HEK293 (cell line): Measurements from ENCODE around the gene HSPB6.
A peak's percentile ranks its signal among the peaks of the same experiment; 100 is the strongest.

Experiments used
- ATF2 ChIP-seq: fragments of 450-650 bp; formaldehyde crosslinking; IDR thresholded peaks from 2 replicates; pipeline ENCODE4 v1.5.1; 2016; ENCODE audit warnings: missing biosample characterization, missing genetic modification characterization, low read depth
- BCL11B ChIP-seq: fragments of 450-650 bp; formaldehyde crosslinking; IDR thresholded peaks from 2 replicates; pipeline ENCODE4 v1.5.1; 2016; ENCODE audit warnings: low read depth, missing biosample characterization, missing genetic modification characterization
- KLF8 ChIP-seq: fragments of 450-650 bp; formaldehyde crosslinking; IDR thresholded peaks from 2 replicates; pipeline ENCODE4 v1.5.1; 2016; ENCODE audit warnings: missing biosample characterization, missing genetic modification characterization
- PRDM6 ChIP-seq: fragments of 450-650 bp; formaldehyde crosslinking; IDR thresholded peaks from 2 replicates; pipeline ENCODE4 v1.5.1; 2017; ENCODE audit warnings: missing biosample characterization, missing genetic modification characterization
- SP3 ChIP-seq: fragments of 450-650 bp; formaldehyde crosslinking; IDR thresholded peaks from 2 replicates; pipeline ENCODE4 v1.5.1; 2016; ENCODE audit warnings: missing biosample characterization, missing genetic modification characterization
- TCF7L2 ChIP-seq: IDR thresholded peaks from 2 replicates; pipeline ENCODE4 v1.6.1; 2011; ENCODE audit warnings: low read depth, mild to moderate bottlenecking, inconsistent platforms, low read length, moderate library complexity, borderline replicate concordance
- ZBTB1 ChIP-seq: fragments of 450-650 bp; formaldehyde crosslinking; IDR thresholded peaks from 2 replicates; pipeline ENCODE4 v1.5.1; 2016; ENCODE audit warnings: missing biosample characterization, missing genetic modification characterization
- ZBTB8A ChIP-seq: fragments of 450-650 bp; formaldehyde crosslinking; IDR thresholded peaks from 2 replicates; pipeline ENCODE4 v1.5.1; 2016; ENCODE audit warnings: missing biosample characterization, missing genetic modification characterization
- ZFP41 ChIP-seq: fragments of 450-650 bp; formaldehyde crosslinking; IDR thresholded peaks from 2 replicates; pipeline ENCODE4 v1.5.1; 2016; ENCODE audit warnings: missing biosample characterization, missing genetic modification characterization, borderline replicate concordance
- ZNF10 ChIP-seq: fragments of 450-650 bp; formaldehyde crosslinking; IDR thresholded peaks from 2 replicates; pipeline ENCODE4 v1.5.1; 2017; ENCODE audit warnings: missing biosample characterization, missing genetic modification characterization
- ZNF121 ChIP-seq: fragments of 450-650 bp; formaldehyde crosslinking; IDR thresholded peaks from 2 replicates; pipeline ENCODE4 v1.5.1; 2016; ENCODE audit warnings: missing biosample characterization, missing genetic modification characterization
- ZNF132 ChIP-seq: fragments of 450-650 bp; formaldehyde crosslinking; IDR thresholded peaks from 2 replicates; pipeline ENCODE4 v1.5.1; 2017; ENCODE audit warnings: missing biosample characterization, missing genetic modification characterization, borderline replicate concordance
- ZNF133 ChIP-seq: fragments of 450-650 bp; formaldehyde crosslinking; IDR thresholded peaks from 2 replicates; pipeline ENCODE4 v1.5.1; 2016; ENCODE audit warnings: missing biosample characterization, missing genetic modification characterization
- ZNF157 ChIP-seq: fragments of 450-650 bp; formaldehyde crosslinking; IDR thresholded peaks from 2 replicates; pipeline ENCODE4 v1.5.1; 2016; ENCODE audit warnings: missing biosample characterization, missing genetic modification characterization
- ZNF239 ChIP-seq: fragments of 450-650 bp; formaldehyde crosslinking; IDR thresholded peaks from 2 replicates; pipeline ENCODE4 v1.5.1; 2016; ENCODE audit warnings: missing biosample characterization, missing genetic modification characterization
- ZNF280C ChIP-seq: fragments of 450-650 bp; formaldehyde crosslinking; IDR thresholded peaks from 2 replicates; pipeline ENCODE4 v1.5.1; 2016; ENCODE audit warnings: missing biosample characterization, missing genetic modification characterization
- ZNF280D ChIP-seq: fragments of 450-650 bp; formaldehyde crosslinking; IDR thresholded peaks from 2 replicates; pipeline ENCODE4 v1.5.1; 2016; ENCODE audit warnings: missing biosample characterization, missing genetic modification characterization
- ZNF324 ChIP-seq: fragments of 450-650 bp; formaldehyde crosslinking; IDR thresholded peaks from 2 replicates; pipeline ENCODE4 v1.5.1; 2016; ENCODE audit warnings: missing biosample characterization, missing genetic modification characterization
- ZNF341 ChIP-seq: fragments of 450-650 bp; formaldehyde crosslinking; IDR thresholded peaks from 2 replicates; pipeline ENCODE4; 2016; ENCODE audit warnings: low read depth, missing biosample characterization, missing genetic modification characterization
- ZNF398 ChIP-seq: fragments of 450-650 bp; formaldehyde crosslinking; IDR thresholded peaks from 2 replicates; pipeline ENCODE4 v1.5.1; 2017; ENCODE audit warnings: missing biosample characterization, missing genetic modification characterization
- ZNF560 ChIP-seq: fragments of 450-650 bp; formaldehyde crosslinking; IDR thresholded peaks from 2 replicates; pipeline ENCODE4 v1.5.1; 2017; ENCODE audit warnings: missing biosample characterization, missing genetic modification characterization, borderline replicate concordance
- ZNF610 ChIP-seq: fragments of 450-650 bp; formaldehyde crosslinking; IDR thresholded peaks from 2 replicates; pipeline ENCODE4 v1.5.1; 2016; ENCODE audit warnings: missing biosample characterization, missing genetic modification characterization, borderline replicate concordance
- ZNF621 ChIP-seq: fragments of 450-650 bp; formaldehyde crosslinking; IDR thresholded peaks from 2 replicates; pipeline ENCODE4 v1.5.1; 2017; ENCODE audit warnings: missing biosample characterization, missing genetic modification characterization
- ZNF785 ChIP-seq: fragments of 450-650 bp; formaldehyde crosslinking; IDR thresholded peaks from 2 replicates; pipeline ENCODE4 v1.5.1; 2016; ENCODE audit warnings: missing biosample characterization, missing genetic modification characterization
- ZSCAN16 ChIP-seq: fragments of 450-650 bp; formaldehyde crosslinking; IDR thresholded peaks from 2 replicates; pipeline ENCODE4 v1.5.1; 2016; ENCODE audit warnings: missing biosample characterization, missing genetic modification characterization
- ZSCAN30 ChIP-seq: fragments of 450-650 bp; IDR thresholded peaks from 2 replicates; pipeline ENCODE4 v1.5.1; 2018; ENCODE audit warnings: missing biosample characterization, mild to moderate bottlenecking, missing genetic modification characterization, moderate library complexity

The HSPB6 gene

GRCh38 chr19:35745328-35746086 lies 11.3 kb downstream of the HSPB6 start, which contains the start of the genes PSENEN and U2AF1L4 (continued):
- TF ChIP-seq PRDM6 (tag by site-specific recombination), result no peak
- no peak for TF ChIP-seq ZNF560 (tag by site-specific recombination)
- no peak for TF ChIP-seq ZNF121
- no peak for TF ChIP-seq ZNF10 (tag by site-specific recombination)
- TF ChIP-seq ZNF398 (tag by site-specific recombination), result no peak
- TF ChIP-seq ATF2 (tag by site-specific recombination), result peak; percentile 92
- no peak for TF ChIP-seq TCF7L2
- no peak for TF ChIP-seq ZSCAN16 (tag by site-specific recombination)
- TF ChIP-seq BCL11B (tag by site-specific recombination), result no peak
- TF ChIP-seq ZNF132 (tag by site-specific recombination), result no peak
- TF ChIP-seq ZNF280C (tag by site-specific recombination), result no peak
- TF ChIP-seq ZNF280D (tag by site-specific recombination), result no peak
- no peak for TF ChIP-seq SP3 (tag by site-specific recombination)
- TF ChIP-seq ZBTB1 (tag by site-specific recombination), result no peak
- no peak for TF ChIP-seq ZNF239 (tag by site-specific recombination)
- TF ChIP-seq ZFP41 (tag by site-specific recombination), result no peak
- no peak for TF ChIP-seq ZNF785 (tag by site-specific recombination)
- TF ChIP-seq ZNF610 (tag by site-specific recombination), result no peak
- TF ChIP-seq KLF8 (tag by site-specific recombination), result no peak
- TF ChIP-seq ZNF157 (tag by site-specific recombination), result no peak
- no peak for TF ChIP-seq ZNF133
- no peak for TF ChIP-seq ZNF324 (tag by site-specific recombination)
- no peak for TF ChIP-seq ZNF621 (tag by site-specific recombination)
- peak; percentile 89 for TF ChIP-seq ZBTB8A (tag by site-specific recombination)
- no peak for TF ChIP-seq ZSCAN30
- no peak for TF ChIP-seq ZNF341 (tag by site-specific recombination)
